OCI-LY3 (cell line): ENCODE measurements around the gene RERE.

ENCODE experiments used
- H2AFZ ChIP-seq: fragments of 200-600, 300-600 bp; shearing (Covaris generic); 2 replicates; pipeline ENCODE4 v1.6.0; 2014; ENCODE audit warnings: antibody characterized with exemption, low read depth, low read length
- H3K27ac ChIP-seq: fragments of 200-600, 300-600 bp; sonication (generic); 2 replicates; pipeline ENCODE4 v1.5.1; 2014; ENCODE audit warnings: mild to moderate bottlenecking, low read length, moderate library complexity, mixed read lengths
- H3K27me3 ChIP-seq: fragments of 200-600, 300-600 bp; sonication (generic); 2 replicates; pipeline ENCODE4 v1.6.1; 2014; ENCODE audit warnings: low read depth, low read length, mixed read lengths
- H3K36me3 ChIP-seq: fragments of 200-600, 300-600 bp; sonication (generic); replicated peaks from 2 replicates; pipeline ENCODE3; 2014; ENCODE audit warnings: low read depth, low read length, mixed read lengths
- H3K4me1 ChIP-seq: fragments of 300-600, 200-600 bp; sonication (generic); 2 replicates; pipeline ENCODE4 v1.6.1; 2014; ENCODE audit warnings: low read length, mixed read lengths
- H3K4me2 ChIP-seq: fragments of 200-600, 300-600 bp; sonication (generic); 2 replicates; pipeline ENCODE4 v1.6.1; 2014; ENCODE audit warnings: low read length, mixed read lengths
- H3K4me3 ChIP-seq: fragments of 300-600, 200-600 bp; sonication (generic); 2 replicates; pipeline ENCODE4 v1.5.1; 2014; ENCODE audit warnings: antibody characterized with exemption, mild to moderate bottlenecking, low read length, moderate library complexity
- H3K79me2 ChIP-seq: fragments of 300-600, 200-600 bp; shearing (Covaris generic); 2 replicates; pipeline ENCODE4 v1.6.1; 2014; ENCODE audit warnings: mild to moderate bottlenecking, low read length, mixed read lengths
- H3K9ac ChIP-seq: fragments of 300-600, 200-600 bp; shearing (Covaris generic); 2 replicates; pipeline ENCODE4 v1.6.0; 2014; ENCODE audit warnings: mild to moderate bottlenecking, low read length, moderate library complexity
- H3K9me3 ChIP-seq: fragments of 200-600, 300-600 bp; shearing (Covaris generic); 2 replicates; pipeline ENCODE4 v1.6.1; 2014; ENCODE audit warnings: low read length, mixed read lengths; ENCODE audit not compliant: insufficient read depth
- H4K20me1 ChIP-seq: fragments of 200-600, 300-600 bp; sonication (generic); 2 replicates; pipeline ENCODE4 v1.6.1; 2016; ENCODE audit warnings: low read length, mixed read lengths; ENCODE audit not compliant: insufficient read depth
- EZH2phosphoT487 ChIP-seq: fragments of 200-600 bp; shearing (Covaris generic); IDR thresholded peaks from 2 replicates; pipeline ENCODE4 v1.6.1; 2018; ENCODE audit warnings: antibody characterized with exemption, mixed run types, low read depth
- TF ChIP-seq, protein P1 (sequence below): fragments of 200-600, 300-600 bp; sonication (generic); IDR thresholded peaks from 2 replicates; pipeline ENCODE4 v1.5.1; 2014; ENCODE audit warnings: antibody characterized with exemption, low read length, low read depth

The RERE gene

GRCh38 chr1:8467308-8467707 is 350.1 kb downstream of the RERE start:
- Histone ChIP-seq H3K27me3 (no peaks in the 10 kb centered on the region), H4K20me1 (no peaks in the 10 kb centered on the region), H3K4me1 (no peaks in the 10 kb centered on the region), H3K36me3 (no peaks in the 10 kb centered on the region), H3K9ac (no peak overlapping the region), H3K4me2 (no peak overlapping the region), H3K4me3 (no peak overlapping the region), H2AFZ (no peak overlapping the region), H3K27ac (no peak overlapping the region), H3K9me3 (no peaks in the 10 kb centered on the region), H3K79me2 (no peaks in the 10 kb centered on the region)
- no peak for TF ChIP-seq EZH2phosphoT487
- TF ChIP-seq, protein P1, sequence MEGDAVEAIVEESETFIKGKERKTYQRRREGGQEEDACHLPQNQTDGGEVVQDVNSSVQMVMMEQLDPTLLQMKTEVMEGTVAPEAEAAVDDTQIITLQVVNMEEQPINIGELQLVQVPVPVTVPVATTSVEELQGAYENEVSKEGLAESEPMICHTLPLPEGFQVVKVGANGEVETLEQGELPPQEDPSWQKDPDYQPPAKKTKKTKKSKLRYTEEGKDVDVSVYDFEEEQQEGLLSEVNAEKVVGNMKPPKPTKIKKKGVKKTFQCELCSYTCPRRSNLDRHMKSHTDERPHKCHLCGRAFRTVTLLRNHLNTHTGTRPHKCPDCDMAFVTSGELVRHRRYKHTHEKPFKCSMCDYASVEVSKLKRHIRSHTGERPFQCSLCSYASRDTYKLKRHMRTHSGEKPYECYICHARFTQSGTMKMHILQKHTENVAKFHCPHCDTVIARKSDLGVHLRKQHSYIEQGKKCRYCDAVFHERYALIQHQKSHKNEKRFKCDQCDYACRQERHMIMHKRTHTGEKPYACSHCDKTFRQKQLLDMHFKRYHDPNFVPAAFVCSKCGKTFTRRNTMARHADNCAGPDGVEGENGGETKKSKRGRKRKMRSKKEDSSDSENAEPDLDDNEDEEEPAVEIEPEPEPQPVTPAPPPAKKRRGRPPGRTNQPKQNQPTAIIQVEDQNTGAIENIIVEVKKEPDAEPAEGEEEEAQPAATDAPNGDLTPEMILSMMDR, result no peak

DNA sequence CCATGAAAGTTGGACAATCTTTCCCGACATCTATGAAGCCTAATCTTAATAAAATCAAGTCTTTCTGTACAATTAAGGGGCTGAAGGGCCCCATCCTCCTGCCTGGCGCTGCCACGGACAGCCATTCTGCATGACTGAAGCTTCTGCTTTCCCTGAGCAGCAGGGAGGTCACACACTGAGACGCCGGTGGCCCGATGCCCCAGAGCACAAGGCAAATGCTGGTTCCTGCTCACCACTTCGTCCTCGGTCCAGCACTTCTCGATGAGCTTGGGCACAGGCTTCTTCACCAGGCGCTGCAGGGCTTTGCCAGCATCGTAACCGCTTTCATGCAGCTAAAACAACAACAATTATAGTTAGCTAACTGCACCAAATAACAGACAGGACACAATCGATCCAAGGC is 351.7 kb downstream of the RERE start:
- Histone ChIP-seq H3K4me3 (no peak overlapping the region), H3K36me3 (no peaks in the 10 kb centered on the region), H3K27me3 (no peaks in the 10 kb centered on the region), H3K79me2 (no peaks in the 10 kb centered on the region), H3K9ac (no peak overlapping the region), H3K4me1 (no peaks in the 10 kb centered on the region), H3K4me2 (no peak overlapping the region), H2AFZ (no peak overlapping the region), H3K9me3 (no peaks in the 10 kb centered on the region), H4K20me1 (no peaks in the 10 kb centered on the region), H3K27ac (no peak overlapping the region)
- TF ChIP-seq, protein P1, result no peak
- TF ChIP-seq EZH2phosphoT487, result no peak

GRCh38 chr1:8465013-8465412 is 352.4 kb downstream of the RERE start:
- Histone ChIP-seq H3K9me3 (no peaks in the 10 kb centered on the region), H3K4me2 (no peak overlapping the region), H4K20me1 (no peaks in the 10 kb centered on the region), H3K27me3 (no peaks in the 10 kb centered on the region), H3K4me3 (no peak overlapping the region), H3K27ac (no peak overlapping the region), H3K4me1 (no peaks in the 10 kb centered on the region), H3K79me2 (no peaks in the 10 kb centered on the region), H2AFZ (no peak overlapping the region), H3K36me3 (no peaks in the 10 kb centered on the region), H3K9ac (no peak overlapping the region)
- TF ChIP-seq, protein P1, result no peak
- no peak for TF ChIP-seq EZH2phosphoT487

DNA sequence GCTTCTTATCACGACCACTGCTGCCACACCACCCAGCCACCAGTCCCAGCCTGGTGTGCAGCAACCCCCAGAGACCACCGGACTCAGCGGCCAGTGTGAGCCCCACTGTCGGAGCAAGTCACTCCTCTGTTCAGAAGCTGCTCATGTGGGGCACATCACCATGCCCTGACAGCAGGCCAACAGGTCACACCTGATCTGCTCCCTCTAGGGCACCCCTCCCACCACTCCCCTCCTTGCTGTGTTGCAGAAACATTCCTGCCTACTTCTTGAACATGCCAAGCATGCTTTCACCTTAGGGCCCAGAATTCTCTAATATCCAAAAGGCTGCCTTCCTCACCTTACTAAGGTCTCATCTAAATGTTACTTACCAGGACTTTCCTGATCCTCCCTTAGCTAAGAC is 353.1 kb downstream of the RERE start:
- no peaks in the 10 kb centered on the region for H3K9me3 ChIP-seq
- no peaks in the 10 kb centered on the region for H3K4me1 ChIP-seq
- no peak overlapping the region for H3K4me2 ChIP-seq
- no peaks in the 10 kb centered on the region for H3K79me2 ChIP-seq
- TF ChIP-seq, protein P1, result no peak
- TF ChIP-seq EZH2phosphoT487, result no peak
- no peaks in the 10 kb centered on the region for H3K36me3 ChIP-seq
- no peak overlapping the region for H2AFZ ChIP-seq
- no peaks in the 10 kb centered on the region for H3K27me3 ChIP-seq
- no peak overlapping the region for H3K9ac ChIP-seq
- no peaks in the 10 kb centered on the region for H4K20me1 ChIP-seq
- H3K4me3 ChIP-seq, result no peak overlapping the region
- no peak overlapping the region for H3K27ac ChIP-seq
